ENCODE results near the gene NCKAP1.
"Not testable (repeated sequence)": the region's sequence is repeated elsewhere in the genome, so short reads cannot be mapped to it uniquely, and the experiment has no call there.

Gene NCKAP1

DNA sequence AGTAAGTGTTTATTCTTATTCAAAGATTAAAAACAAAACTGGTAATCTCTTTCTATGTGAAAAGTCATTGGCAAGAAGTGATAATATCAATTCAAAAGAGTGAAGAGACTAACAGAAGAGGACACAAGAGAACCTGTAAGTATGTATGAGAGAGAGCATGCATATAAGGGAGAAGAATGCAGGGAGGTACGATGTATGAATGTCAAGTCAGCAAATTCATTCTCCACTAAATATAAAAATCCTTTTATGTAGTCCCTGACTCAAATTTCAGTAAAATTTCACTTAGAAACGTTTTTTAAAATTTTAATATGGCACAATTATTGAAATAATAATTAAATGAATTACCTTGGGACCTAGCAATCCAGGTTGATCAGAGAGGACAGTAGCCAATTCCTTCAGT, 55.3 kb downstream of the NCKAP1 start:
- ATAC-seq, result no peak

DNA sequence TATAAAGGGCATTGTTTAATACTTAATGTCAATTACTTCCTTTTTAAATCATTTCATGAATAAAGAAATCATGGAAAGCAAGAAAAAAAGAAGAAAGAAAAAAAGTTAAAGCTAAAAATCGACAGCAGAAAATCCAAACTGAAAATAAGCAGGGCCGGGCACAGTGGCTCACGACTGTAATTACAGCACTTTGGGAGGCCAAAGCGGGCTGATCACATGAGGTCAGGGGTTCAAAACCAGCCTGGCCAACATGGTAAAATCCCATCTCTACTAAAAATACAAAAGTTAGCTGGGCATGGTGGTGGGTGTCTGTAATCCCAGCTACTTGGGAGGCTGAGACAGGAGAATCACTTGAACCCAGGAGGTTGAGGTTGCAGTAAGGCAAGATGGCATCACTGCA, 56.8 kb downstream of the NCKAP1 start:
- not testable (repeated sequence) for ATAC-seq

More for the DNA sequence above, 55.3 kb downstream of the NCKAP1 start:
- TF ChIP-seq GLIS3 (CRISPR knock-in tag; IDR thresholded peaks at IDR 0.05) (no peak), TCF4 (CRISPR knock-in tag; IDR thresholded peaks at IDR 0.05; ENCODE audit: borderline replicate concordance) (no peak), PPARA (CRISPR knock-in tag; IDR thresholded peaks at IDR 0.05; ENCODE audit: borderline replicate concordance) (no peak), CSRNP3 (CRISPR knock-in tag; IDR thresholded peaks at IDR 0.05) (no peak), RARB (CRISPR knock-in tag; IDR thresholded peaks at IDR 0.05) (no peak), CSDC2 (CRISPR knock-in tag; IDR thresholded peaks at IDR 0.05) (no peak), ZFP3 (CRISPR knock-in tag; IDR thresholded peaks at IDR 0.05) (no peak), SNAI2 (CRISPR knock-in tag; IDR thresholded peaks at IDR 0.05) (no peak), ZNF70 (CRISPR knock-in tag; IDR thresholded peaks at IDR 0.05) (no peak), ZFP30 (CRISPR knock-in tag; IDR thresholded peaks at IDR 0.05) (no peak), ARNTL (CRISPR knock-in tag; IDR thresholded peaks at IDR 0.05; ENCODE audit: borderline replicate concordance, low read depth) (no peak), TOX (CRISPR knock-in tag; IDR thresholded peaks at IDR 0.05; ENCODE audit: borderline replicate concordance) (no peak), ZNF8 (CRISPR knock-in tag; IDR thresholded peaks at IDR 0.05) (no peak), ZNF565 (CRISPR knock-in tag; conservative IDR thresholded peaks at IDR 0.05; ENCODE audit: low read depth) (no peak), OSR1 (CRISPR knock-in tag; IDR thresholded peaks at IDR 0.05) (no peak), ISL1 (CRISPR knock-in tag; IDR thresholded peaks at IDR 0.05) (no peak)
- TF ChIP-seq, protein P1, sequence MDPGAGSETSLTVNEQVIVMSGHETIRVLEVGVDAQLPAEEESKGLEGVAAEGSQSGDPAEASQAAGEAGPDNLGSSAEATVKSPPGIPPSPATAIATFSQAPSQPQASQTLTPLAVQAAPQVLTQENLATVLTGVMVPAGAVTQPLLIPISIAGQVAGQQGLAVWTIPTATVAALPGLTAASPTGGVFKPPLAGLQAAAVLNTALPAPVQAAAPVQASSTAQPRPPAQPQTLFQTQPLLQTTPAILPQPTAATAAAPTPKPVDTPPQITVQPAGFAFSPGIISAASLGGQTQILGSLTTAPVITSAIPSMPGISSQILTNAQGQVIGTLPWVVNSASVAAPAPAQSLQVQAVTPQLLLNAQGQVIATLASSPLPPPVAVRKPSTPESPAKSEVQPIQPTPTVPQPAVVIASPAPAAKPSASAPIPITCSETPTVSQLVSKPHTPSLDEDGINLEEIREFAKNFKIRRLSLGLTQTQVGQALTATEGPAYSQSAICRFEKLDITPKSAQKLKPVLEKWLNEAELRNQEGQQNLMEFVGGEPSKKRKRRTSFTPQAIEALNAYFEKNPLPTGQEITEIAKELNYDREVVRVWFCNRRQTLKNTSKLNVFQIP (CRISPR knock-in tag; IDR thresholded peaks at IDR 0.05; ENCODE audit: borderline replicate concordance, low read depth), result no peak
- TF ChIP-seq, protein P2, sequence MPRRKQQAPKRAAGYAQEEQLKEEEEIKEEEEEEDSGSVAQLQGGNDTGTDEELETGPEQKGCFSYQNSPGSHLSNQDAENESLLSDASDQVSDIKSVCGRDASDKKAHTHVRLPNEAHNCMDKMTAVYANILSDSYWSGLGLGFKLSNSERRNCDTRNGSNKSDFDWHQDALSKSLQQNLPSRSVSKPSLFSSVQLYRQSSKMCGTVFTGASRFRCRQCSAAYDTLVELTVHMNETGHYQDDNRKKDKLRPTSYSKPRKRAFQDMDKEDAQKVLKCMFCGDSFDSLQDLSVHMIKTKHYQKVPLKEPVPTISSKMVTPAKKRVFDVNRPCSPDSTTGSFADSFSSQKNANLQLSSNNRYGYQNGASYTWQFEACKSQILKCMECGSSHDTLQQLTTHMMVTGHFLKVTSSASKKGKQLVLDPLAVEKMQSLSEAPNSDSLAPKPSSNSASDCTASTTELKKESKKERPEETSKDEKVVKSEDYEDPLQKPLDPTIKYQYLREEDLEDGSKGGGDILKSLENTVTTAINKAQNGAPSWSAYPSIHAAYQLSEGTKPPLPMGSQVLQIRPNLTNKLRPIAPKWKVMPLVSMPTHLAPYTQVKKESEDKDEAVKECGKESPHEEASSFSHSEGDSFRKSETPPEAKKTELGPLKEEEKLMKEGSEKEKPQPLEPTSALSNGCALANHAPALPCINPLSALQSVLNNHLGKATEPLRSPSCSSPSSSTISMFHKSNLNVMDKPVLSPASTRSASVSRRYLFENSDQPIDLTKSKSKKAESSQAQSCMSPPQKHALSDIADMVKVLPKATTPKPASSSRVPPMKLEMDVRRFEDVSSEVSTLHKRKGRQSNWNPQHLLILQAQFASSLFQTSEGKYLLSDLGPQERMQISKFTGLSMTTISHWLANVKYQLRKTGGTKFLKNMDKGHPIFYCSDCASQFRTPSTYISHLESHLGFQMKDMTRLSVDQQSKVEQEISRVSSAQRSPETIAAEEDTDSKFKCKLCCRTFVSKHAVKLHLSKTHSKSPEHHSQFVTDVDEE (CRISPR knock-in tag; IDR thresholded peaks at IDR 0.05), result no peak
- TF ChIP-seq, protein P3, sequence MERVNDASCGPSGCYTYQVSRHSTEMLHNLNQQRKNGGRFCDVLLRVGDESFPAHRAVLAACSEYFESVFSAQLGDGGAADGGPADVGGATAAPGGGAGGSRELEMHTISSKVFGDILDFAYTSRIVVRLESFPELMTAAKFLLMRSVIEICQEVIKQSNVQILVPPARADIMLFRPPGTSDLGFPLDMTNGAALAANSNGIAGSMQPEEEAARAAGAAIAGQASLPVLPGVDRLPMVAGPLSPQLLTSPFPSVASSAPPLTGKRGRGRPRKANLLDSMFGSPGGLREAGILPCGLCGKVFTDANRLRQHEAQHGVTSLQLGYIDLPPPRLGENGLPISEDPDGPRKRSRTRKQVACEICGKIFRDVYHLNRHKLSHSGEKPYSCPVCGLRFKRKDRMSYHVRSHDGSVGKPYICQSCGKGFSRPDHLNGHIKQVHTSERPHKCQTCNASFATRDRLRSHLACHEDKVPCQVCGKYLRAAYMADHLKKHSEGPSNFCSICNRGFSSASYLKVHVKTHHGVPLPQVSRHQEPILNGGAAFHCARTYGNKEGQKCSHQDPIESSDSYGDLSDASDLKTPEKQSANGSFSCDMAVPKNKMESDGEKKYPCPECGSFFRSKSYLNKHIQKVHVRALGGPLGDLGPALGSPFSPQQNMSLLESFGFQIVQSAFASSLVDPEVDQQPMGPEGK (CRISPR knock-in tag; IDR thresholded peaks at IDR 0.05; ENCODE audit: borderline replicate concordance), result no peak

- ATAC-seq, result no peak
- TF ChIP-seq, protein P3 (CRISPR knock-in tag; IDR thresholded peaks at IDR 0.05; ENCODE audit: borderline replicate concordance), result no peak
- TF ChIP-seq, protein P1 (CRISPR knock-in tag; IDR thresholded peaks at IDR 0.05; ENCODE audit: borderline replicate concordance, low read depth), result no peak
- TF ChIP-seq ZFP30 (CRISPR knock-in tag; IDR thresholded peaks at IDR 0.05), result no peak
- TF ChIP-seq OSR1 (CRISPR knock-in tag; IDR thresholded peaks at IDR 0.05), result no peak
- no peak for TF ChIP-seq ZNF8 (CRISPR knock-in tag; IDR thresholded peaks at IDR 0.05)
- TF ChIP-seq CREB5 (CRISPR knock-in tag; IDR thresholded peaks at IDR 0.05; ENCODE audit: low read depth), result no peak
- TF ChIP-seq ARNTL (CRISPR knock-in tag; IDR thresholded peaks at IDR 0.05; ENCODE audit: borderline replicate concordance, low read depth), result no peak
- TF ChIP-seq ZNF565 (CRISPR knock-in tag; conservative IDR thresholded peaks at IDR 0.05; ENCODE audit: low read depth), result no peak
Observed at GRCh38 chr2:182980652-182981051, 57.6 kb downstream of the NCKAP1 start.
